Measurements from ENCODE around the gene GPAT3.
"Not testable (repeated sequence)": the region's sequence is repeated elsewhere in the genome, so short reads cannot be mapped to it uniquely, and the experiment has no call there.

The GPAT3 gene

DNA sequence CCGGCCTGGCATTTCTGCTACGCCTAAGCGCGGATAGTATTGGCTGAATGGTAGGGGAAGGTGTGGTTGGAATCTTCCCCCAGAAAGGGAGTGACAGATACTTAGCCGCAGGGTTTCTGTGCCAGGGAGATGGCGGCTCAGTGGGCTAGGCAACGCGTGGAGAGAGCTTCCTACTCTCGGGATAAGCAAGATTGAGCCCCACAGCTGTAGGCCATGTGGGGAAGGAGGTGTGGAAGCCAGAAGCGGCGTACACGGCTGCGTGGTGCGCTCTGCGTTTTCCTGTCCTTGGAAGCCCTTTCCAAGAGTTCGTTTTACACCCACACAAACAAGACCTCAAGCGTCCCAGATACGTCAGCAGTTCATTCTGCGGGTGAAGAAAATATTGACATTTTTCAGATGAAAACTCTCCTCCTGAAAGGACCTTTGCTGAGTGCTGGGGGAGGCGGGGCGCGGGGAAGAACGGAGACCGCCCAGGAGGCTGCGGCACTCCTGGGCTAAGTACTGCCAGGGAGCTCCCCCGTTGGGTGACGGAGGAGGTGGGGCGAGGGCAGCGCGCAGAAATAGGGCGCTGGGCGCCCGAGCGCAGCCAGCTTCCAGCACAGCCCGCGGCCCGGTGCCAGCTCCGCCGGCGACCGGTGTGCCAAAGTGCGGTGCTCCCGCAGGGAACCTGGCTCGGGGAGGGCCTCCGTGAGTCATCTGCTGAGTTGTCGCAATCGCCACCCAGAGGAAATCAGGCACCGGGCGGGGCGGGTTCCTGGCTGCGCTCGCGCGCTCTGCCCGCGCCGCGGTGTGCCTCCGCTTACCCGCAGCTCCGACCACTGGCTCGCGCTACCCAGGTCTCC, at the start of gene GPAT3:
TSS of gene GPAT3 (plus strand) at position 589 of the 842 bp plus-strand sequence. CDS start 515 bp downstream, outside the sequence.
- DNase-seq, result peak; percentile 78

DNA sequence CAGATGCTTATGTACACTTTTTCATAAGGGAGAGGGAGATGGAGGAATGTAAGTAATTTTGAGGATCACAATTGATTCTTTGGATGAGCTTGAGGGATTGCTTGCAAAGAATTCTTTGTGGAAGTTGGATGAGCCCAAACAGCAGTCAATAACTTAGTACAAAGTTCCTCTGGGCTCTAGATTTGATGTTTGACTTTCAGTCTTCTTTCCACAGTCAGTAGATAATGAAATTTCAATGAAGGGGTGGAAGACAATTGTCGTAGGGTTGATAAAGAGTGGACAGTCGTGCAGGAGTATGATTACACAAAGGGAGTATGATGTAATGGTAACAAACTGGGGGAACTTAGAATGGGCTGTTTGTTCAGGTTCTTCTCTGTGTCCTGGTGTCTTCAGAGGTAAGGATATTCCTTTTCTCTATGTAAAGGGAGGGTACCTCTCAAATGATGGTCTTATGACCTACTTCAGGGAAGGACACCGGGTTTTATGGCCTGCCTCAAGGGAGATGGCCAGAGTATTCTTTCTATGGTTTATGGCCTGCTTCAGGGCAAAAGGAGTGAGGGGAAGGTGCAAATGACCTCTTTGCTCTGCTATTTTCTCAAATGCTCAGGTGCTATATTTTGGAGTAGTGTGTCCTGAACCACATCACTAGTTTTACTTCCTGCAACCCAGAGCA, 49.3 kb upstream of the GPAT3 start:
- DNase-seq, result no peak

DNA sequence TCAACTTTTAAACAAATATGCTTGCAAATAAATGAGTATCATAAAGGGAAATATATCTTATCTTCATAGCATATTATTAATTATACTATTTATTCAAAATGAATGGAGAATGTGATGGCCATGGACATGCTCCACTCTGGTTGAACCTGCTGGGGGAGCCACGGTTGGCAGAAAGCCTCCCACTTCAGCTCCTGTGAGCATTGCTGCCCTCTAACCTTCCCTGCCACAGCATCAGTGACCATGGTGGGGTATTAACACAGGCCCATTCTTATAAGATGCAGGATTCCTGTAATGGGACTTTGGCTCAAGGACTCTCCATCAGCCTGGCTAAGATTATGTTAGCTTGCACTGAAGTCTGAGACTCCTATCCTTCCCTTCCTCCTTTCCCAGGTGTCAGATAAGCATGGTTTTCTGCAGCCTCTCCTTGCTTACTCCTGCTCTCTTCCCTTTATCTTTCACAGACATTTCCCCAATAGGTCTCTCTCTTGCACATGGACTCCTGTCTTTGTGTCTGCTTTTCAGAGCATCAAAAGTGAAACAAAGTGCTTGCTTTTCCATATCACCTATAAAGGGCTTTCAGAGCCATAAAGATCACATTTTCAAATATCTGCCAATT, 46.1 kb upstream of the GPAT3 start:
- DNase-seq, result no peak

DNA sequence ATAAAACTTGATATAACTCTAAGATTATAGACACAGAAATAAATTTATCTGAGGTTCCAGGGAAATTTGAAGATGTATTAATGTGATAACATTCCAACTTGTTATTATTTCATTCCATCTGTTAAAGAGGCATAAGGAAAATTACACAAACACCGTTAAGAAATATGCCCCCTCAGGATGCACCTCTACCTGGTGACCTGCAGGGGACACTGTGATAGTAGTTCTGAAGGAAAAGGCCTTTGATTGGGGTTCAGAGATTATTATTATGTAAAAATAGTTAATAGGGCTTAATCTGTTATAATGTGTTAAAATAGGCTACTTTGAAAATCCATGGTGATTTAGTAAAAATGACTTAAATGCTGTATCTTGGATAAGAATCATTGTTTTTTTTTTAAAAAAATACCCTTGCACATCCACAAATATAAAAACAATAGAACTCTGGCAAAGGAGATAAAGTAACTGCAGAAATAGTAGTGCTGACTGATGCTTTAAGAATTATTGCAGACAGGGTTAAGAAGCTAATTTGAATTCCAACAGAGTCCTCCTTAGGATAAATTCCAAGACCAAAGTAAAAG, 44.9 kb upstream of the GPAT3 start:
- DNase-seq, result peak; percentile 39

GRCh38 chr4:83496085-83496917, 39.6 kb upstream of the GPAT3 start:
- not testable (repeated sequence) for DNase-seq

- DNase-seq, result no peak
These were observed 37.7 kb upstream of the GPAT3 start for GRCh38 chr4:83498187-83498586.

DNA sequence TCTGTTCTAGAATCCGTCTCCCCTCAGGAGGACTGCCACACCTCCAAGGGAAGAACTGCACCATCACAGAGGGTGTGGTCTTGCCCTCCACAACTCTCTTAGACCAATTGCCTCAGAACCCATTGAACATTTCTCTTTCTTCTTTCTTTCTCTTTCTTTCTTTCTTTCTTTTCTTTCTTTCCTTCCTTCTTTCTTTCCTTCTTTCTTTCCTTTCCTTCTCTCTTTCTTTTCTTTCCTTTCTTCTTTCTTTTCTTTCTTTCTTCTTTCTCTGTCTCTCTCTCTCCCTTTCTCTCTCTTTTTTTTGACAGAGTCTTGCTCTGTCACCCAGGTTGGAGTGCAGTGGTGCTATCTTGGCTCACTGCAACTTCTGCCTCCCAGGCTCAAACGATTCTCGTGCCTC, 34.2 kb upstream of the GPAT3 start:
- not testable (repeated sequence) for DNase-seq

- peak; percentile 50 for DNase-seq
These were observed 31.9 kb upstream of the GPAT3 start for GRCh38 chr4:83503974-83504373.

GRCh38 chr4:83504503-83504902, 31.4 kb upstream of the GPAT3 start:
- no peak for DNase-seq

DNA sequence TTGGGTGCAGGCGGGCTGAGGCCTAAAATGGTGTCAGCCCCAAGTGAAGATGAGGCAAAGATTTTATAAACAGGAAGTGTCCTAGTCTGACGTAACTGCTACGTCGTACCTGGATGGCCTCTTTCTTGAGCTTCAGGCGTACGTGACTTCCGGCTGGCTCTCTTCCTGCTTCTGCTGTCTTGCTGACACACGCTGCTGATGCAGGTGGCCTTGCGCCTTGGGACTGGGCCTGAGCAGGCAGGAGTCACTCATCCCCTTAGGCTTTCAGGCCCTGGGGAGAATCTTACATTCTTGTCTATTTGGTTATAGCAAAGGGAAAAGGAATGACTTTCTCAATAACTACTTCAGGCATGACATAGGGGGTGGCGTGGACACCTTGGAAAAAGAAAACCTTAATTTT, 30.9 kb upstream of the GPAT3 start:
- no peak for DNase-seq

DNA sequence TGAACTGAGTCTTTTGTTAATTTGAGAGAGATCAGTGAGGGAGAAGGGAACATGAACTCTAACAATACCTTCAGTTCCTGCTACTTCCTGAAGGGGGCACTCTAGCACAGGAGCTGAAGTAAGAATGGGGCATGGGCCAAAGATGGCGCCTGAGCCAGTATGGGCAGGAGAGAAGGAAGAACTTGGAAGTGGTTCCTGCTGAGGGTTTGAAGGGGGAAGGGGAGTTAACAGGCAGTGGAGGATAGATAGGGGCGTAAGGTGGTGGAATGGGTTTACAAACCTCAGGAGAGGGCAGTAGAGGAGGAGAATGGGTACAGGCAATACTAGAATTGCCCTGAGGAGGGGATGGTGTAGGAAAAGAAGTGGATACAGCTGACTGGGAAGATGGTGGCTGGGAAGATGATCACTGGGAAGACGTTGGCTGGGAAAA, 26.7 kb upstream of the GPAT3 start:
- DNase-seq, result peak; percentile 49

GRCh38 chr4:83510442-83510841, 25.5 kb upstream of the GPAT3 start:
- DNase-seq, result no peak

- DNase-seq, result no peak
These were observed 19.7 kb upstream of the GPAT3 start for GRCh38 chr4:83516042-83516772.

- DNase-seq, result no peak
These were observed 13.7 kb upstream of the GPAT3 start for GRCh38 chr4:83522239-83522638.

DNA sequence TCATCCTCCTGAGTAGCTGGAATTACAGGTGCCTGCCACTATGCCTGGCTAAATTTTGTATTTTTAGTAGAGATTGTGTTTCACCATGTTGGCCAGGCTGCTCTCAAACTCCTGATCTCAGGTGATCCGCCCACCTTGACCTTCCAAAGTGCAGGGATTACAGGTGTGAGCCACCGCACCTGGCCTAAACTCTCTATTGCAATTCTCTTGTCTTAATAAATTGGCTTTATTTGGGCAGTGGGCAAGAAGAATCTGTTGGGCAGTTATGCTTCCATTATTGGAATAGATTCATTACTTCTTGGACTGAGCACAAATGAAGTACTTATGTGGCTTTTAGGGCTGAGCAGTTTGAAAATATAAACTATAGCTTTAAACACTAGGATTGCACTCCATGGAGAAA, 8.2 kb upstream of the GPAT3 start:
- DNase-seq, result no peak

DNA sequence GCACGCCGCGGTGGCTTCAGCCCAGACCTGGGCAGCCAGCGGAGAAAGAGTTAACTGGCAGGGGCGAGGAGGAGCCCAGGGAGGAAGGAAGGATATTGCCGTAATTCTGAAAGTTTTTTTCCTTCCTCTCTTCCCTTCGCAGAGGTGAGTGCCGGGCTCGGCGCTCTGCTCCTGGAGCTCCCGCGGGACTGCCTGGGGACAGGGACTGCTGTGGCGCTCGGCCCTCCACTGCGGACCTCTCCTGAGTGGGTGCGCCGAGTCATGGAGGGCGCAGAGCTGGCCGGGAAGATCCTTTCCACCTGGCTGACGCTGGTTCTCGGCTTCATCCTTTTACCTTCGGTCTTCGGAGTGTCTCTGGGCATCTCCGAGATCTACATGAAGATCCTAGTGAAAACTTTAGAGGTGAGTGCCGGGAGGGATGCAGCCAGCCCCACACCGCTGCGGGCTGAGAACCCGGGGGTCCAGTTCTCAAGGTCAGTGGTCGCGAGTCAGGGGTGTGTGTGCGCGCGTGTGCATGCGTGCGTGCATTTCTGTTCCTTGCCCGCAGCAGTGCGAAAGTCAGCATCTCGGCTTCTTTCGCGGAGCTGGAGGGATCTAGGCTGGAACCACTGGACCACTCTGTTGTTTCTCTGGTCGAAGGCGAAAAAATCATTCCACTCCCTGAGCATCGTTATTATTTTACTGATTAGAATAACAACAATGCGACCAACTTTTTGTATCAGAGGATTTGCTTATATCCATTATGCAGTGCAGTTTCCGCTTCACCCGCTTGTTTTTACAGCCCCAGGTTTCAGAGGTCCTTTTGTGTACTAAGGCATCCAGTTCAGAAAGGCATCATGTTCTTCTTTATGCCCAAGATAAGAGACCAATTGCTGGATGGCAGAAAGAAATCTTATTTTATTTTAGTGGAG, 709 bp downstream of the GPAT3 start:
- DNase-seq, result peak; percentile 3

DNA sequence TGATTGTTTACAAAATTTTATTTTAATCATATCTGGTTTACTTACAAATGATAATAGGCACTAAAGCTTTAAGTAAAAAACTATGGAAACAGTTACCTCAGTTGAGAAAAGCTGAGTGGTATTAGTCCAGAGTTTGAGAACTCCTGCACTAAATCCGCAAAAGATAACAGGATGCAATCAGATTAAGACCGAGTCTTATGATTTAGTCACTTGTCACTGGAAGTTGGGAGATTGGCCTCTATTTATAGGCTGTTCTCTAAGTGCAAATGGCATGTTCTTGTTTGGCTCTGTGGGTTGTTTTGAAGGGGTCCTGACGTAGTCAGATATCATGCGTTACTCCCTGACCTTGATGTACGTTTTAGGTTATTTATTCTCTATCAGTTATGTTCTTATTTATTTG, 6.3 kb downstream of the GPAT3 start:
- DNase-seq, result no peak

DNA sequence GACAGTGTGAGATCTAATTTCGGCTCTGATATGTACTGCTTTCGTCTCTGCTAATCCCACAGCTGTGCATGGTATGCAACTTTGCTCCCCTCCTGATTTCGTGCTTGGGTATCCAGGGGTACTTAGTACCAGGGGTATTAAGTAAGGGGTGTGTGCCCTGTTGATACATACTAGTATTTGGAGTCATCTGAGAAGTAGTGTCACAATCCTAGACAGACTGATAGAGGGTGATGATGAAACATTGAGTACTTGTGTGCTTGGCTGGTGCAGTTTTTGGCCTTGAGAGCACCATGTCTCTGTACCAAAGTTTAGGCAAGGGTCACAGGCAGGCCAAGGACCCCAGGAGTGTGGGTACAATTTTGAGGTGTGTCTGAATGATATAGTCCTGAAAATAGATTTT, 10.9 kb downstream of the GPAT3 start:
- no peak for DNase-seq

GRCh38 chr4:83548151-83548905, 12.4 kb downstream of the GPAT3 start:
- DNase-seq, result peak; percentile 59

GRCh38 chr4:83552083-83552482, 16.2 kb downstream of the GPAT3 start:
- no peak for DNase-seq
